ENCODE measurements around the gene S100P. TPM values are rescaled to one million over a fixed set of nuclear protein-coding genes. Genes with fewer than 3 reads are reported as not detected.

S100P gene
- total and polyA plus RNA-seq, 3 donors from 2014 or later: 0.19 to 3.5 (median 2.1) TPM

DNA sequence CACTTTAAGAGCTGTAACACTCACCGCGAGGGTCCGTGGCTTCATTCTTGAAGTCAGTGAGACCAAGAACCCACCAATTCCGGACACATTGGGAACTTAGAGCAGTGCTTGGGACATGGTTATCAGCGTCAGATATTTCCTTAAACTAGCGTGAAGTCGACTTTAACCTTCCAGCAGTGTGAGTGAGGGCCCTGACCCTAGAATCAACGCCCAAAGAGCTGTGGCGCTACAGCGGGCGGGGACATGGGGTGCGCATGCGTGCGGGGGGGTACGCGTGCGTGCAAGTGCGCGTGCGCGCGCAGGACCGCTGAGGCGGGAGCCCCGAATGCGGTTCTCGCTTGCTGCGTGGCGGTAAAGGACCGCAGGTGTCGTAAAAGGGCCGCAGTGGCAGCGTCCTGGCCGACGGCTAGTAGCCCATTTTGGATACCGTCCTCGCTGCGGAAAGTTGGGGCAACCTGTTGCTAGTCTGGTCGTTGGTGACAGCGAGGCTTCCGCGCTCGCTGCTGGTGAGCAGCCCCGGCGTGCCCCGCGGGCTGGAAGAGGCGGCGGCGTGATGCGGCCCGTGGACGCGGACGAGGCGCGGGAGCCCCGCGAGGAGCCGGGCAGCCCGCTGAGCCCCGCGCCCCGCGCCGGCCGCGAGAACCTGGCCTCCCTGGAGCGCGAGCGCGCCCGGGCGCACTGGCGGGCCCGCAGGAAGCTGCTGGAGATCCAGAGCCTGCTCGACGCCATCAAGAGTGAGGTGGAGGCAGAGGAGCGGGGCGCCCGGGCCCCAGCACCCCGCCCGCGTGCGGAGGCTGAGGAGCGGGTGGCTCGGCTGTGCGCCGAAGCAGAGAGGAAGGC is 19.8 kb upstream of the S100P start:
- Histone ChIP-seq H3K27ac (peak overlapping the region; percentile 86 to 91), H3K4me3 (peak overlapping the region; percentile 77 to 87), H3K4me1 (peaks cover 25% of the 10 kb centered on the region), H3K27me3 (no peaks in the 10 kb centered on the region), H3K9me3 (no peaks in the 10 kb centered on the region), H3K36me3 (ENCODE audit: low read depth, missing control alignments) (peaks cover 4% of the 10 kb centered on the region)
- DNase-seq: peak; percentile 95
- WGBS, 2 donors: 0% methylated on average over 3 to 65 of the region's 89 CpGs
- no peak for TF ChIP-seq POLR2A (IDR thresholded peaks at IDR 0.05)
- TF ChIP-seq, protein P1, sequence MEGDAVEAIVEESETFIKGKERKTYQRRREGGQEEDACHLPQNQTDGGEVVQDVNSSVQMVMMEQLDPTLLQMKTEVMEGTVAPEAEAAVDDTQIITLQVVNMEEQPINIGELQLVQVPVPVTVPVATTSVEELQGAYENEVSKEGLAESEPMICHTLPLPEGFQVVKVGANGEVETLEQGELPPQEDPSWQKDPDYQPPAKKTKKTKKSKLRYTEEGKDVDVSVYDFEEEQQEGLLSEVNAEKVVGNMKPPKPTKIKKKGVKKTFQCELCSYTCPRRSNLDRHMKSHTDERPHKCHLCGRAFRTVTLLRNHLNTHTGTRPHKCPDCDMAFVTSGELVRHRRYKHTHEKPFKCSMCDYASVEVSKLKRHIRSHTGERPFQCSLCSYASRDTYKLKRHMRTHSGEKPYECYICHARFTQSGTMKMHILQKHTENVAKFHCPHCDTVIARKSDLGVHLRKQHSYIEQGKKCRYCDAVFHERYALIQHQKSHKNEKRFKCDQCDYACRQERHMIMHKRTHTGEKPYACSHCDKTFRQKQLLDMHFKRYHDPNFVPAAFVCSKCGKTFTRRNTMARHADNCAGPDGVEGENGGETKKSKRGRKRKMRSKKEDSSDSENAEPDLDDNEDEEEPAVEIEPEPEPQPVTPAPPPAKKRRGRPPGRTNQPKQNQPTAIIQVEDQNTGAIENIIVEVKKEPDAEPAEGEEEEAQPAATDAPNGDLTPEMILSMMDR (IDR thresholded peaks at IDR 0.05): no peak
- intact Hi-C loops (cut with DNase I; ENCODE audit: low total_unique reads): no loop called here

DNA sequence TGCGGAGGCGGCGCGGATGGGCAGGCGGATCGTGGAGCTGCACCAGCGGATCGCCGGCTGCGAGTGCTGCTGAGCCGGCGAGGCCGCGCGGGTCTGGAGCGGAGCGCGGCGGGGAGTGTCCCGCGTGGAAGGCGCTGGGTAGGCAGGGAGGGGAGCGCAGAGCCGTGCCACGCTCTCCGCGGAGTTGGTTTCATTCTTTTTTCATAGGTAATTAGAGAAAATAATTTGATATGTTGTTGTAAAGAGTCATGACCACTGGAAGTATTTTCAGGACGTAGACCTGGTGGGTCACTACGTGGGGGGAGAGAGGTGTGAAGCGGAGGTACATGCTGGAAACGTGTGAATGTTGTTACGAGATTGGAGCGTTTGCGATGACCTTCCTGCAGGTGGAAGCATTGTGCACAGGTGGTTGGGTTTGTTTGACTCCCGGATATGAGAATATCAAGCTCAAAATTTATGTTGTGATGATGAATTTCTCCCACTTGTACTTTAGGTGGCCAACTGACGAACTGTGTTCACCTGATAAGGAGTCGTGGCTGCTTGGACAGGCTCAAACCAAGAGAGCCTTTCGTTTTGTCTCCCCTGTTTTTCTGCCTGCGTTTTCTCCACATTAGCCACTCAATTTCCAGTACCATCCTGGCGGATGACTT is 19.1 kb upstream of the S100P start:
- H3K4me1 ChIP-seq: peaks cover 25% of the 10 kb centered on the region
- H3K27me3 ChIP-seq: no peaks in the 10 kb centered on the region
- peak overlapping the region; percentile 86 to 91 for H3K27ac ChIP-seq
- TF ChIP-seq, protein P1 (IDR thresholded peaks at IDR 0.05): no peak
- TF ChIP-seq POLR2A (IDR thresholded peaks at IDR 0.05): no peak
- WGBS, 2 donors: 4 to 5% methylated on average over 32 to 40 of the region's 40 CpGs
- H3K4me3 ChIP-seq: peak overlapping the region; percentile 77 to 87
- peaks cover 4% of the 10 kb centered on the region for H3K36me3 ChIP-seq (ENCODE audit: low read depth, missing control alignments)
- peak; percentile 40 for DNase-seq
- no peaks in the 10 kb centered on the region for H3K9me3 ChIP-seq
- intact Hi-C loops (cut with DNase I; ENCODE audit: low total_unique reads): no loop called here

DNA sequence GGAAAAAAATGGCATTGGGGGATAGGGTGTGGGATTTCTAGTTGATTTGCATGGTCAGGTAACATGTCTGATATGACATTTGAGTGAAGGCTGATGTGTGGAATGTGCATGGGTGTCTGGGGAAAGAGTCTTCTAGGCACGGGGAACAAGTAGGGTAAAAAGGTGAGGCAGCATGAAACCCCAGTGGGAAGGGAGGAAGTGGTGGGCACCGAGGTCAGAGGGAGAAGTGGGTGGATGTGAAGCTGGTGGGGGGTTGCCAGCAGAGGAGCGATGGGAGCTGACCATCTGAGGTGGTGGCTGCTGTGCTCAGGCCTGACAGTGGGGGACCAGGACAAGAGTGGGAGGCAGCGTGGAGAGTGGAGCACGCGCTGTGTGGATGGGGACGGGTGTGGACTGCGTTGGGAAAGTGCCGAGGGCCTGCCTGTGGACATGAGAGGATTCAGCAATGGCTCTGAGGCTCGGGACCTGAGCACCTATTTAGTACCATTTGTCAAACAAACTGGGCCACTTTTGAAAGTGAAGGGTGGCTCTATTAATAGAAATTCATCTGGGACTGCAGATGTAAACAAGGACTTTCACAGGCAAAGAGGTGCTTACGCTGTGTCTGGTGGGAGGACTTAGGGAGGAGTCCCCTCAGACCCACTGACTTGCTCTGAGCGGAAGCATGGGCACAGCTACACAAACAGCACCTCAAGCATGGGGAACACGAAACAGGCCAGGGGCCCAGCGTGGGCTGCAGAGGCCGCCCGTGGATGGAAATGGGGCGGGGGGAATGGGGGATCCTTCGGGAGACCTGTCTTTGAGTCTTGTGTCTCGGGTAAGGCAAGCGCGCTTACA is 16.7 kb upstream of the S100P start:
- 90 to 92% methylated on average over 21 of the region's 21 CpGs for WGBS, 2 donors
- Histone ChIP-seq H3K4me3 (no peak overlapping the region), H3K27me3 (no peaks in the 10 kb centered on the region), H3K36me3 (ENCODE audit: low read depth, missing control alignments) (peaks cover 4% of the 10 kb centered on the region), H3K9me3 (no peaks in the 10 kb centered on the region), H3K4me1 (peaks cover 25% of the 10 kb centered on the region), H3K27ac (no peak overlapping the region)
- DNase-seq: no peak
- intact Hi-C loops (cut with DNase I; ENCODE audit: low total_unique reads): no loop called here
- TF ChIP-seq, protein P1 (IDR thresholded peaks at IDR 0.05): no peak
- no peak for TF ChIP-seq POLR2A (IDR thresholded peaks at IDR 0.05)

DNA sequence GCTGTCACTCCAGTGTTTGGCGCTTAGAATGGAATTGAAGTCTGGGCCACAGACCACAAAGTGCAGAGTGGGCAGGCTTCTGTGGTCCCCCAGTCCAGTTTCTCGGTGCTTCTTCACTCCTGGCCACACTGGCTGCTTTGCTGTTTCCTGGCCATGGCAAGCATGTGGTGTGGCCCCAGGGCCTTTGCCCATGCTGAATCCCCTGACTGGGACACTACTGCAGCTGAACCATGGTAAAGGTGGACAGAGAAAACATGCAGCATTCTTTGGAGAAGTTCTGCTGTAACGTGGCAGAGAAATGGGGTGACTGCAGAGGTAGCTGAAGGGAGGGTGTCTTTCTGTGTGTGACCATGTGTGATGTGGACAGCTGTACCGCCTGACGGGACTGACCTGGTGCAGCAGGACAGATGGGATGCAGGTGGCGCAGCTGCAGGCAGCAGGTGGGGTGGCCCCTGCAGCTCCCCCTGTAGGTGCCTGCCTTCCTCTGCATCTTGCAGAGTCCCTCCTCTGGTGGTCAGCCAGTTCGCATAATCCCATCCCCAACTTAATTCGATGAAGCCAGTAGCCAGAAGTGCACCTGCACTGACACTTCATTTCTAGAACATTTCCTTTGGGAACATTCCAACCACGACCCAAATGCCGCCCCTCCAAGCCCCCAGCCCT is 13.2 kb upstream of the S100P start:
- peaks cover 14% of the 10 kb centered on the region for H3K4me1 ChIP-seq
- H3K36me3 ChIP-seq (ENCODE audit: low read depth, missing control alignments): peaks cover 1% of the 10 kb centered on the region
- no peaks in the 10 kb centered on the region for H3K27me3 ChIP-seq
- H3K4me3 ChIP-seq: no peak overlapping the region
- WGBS, 2 donors: 83 to 86% methylated on average over 9 to 10 of the region's 10 CpGs
- TF ChIP-seq POLR2A (IDR thresholded peaks at IDR 0.05): no peak
- TF ChIP-seq, protein P1 (IDR thresholded peaks at IDR 0.05): no peak
- intact Hi-C loops (cut with DNase I; ENCODE audit: low total_unique reads): no loop called here
- no peaks in the 10 kb centered on the region for H3K9me3 ChIP-seq
- no peak overlapping the region for H3K27ac ChIP-seq
- no peak for DNase-seq

Measured in testis (tissue), 3 donors.